Right lobe of liver (tissue), 6 donors: ENCODE measurements around the gene CAPN12. TPM values are rescaled to one million over a fixed set of nuclear protein-coding genes. Genes with fewer than 3 reads are reported as not detected.

Source experiments
- ATAC-seq, 4 donors: fragments of 200-7000 bp; cut with Tn5 transposase; one replicate each; pipeline ENCODE4 v1.9.1; 2020; ENCODE audit warnings: mild to moderate bottlenecking in 4 of 4, moderate library complexity in 4 of 4
- DNase-seq, 3 donors: peaks; one replicate each; pipeline ENCODE4 v3.0.0-alpha.2; 2020
- H3K27ac ChIP-seq, 3 donors: fragments of 200-600 bp; one replicate each; pipeline ENCODE4 v1.8.0; 2022
- H3K27me3 ChIP-seq, 2 donors: fragments of 200-600 bp; one replicate each; pipeline ENCODE4 v1.8.0; 2022
- H3K36me3 ChIP-seq, 4 donors: fragments of 200-600 bp; sonication (generic) in 1 of 4; one replicate each; pipeline versions ENCODE4 v1.5.1 to v1.8.0; 2017 to 2022; ENCODE audit warnings: control low read depth in 1 of 4
- H3K4me1 ChIP-seq, 4 donors: fragments of 200-600 bp; sonication (generic) in 1 of 4; one replicate each; pipeline versions ENCODE4 v1.5.1 to v1.8.0; 2017 to 2022; ENCODE audit warnings: control low read depth in 1 of 4
- H3K4me3 ChIP-seq, 3 donors: fragments of 200-600 bp; one replicate each; pipeline ENCODE4 v1.8.0; 2022
- H3K9me3 ChIP-seq, 4 donors: fragments of 200-600 bp; sonication (generic) in 1 of 4; one replicate each; pipeline versions ENCODE4 v1.5.1 to v1.8.0; 2017 to 2022; ENCODE audit warnings: control low read depth in 1 of 4
- CTCF ChIP-seq, 4 donors: fragments of 200-600 bp in 3 of 4; fragments of 450-650 bp in 1 of 4; IDR thresholded peaks; one replicate each; pipeline versions ENCODE4 v1.5.1 to v1.8.0; 2016 to 2022; ENCODE audit warnings: antibody characterized with exemption in 4 of 4, mild to moderate bottlenecking in 2 of 4
- POLR2A ChIP-seq: fragments of 450-650 bp; IDR thresholded peaks from one replicate; pipeline ENCODE4 v1.6.1; 2017; ENCODE audit warnings: antibody characterized with exemption, mild to moderate bottlenecking
- WGBS: methylation state at CpG from one replicate; pipeline ENCODE4 v1.1.6; 2018; ENCODE audit warnings: low coverage, low lambda C conversion rate; ENCODE audit not compliant: insufficient coverage; ENCODE audit errors: missing lambda C conversion rate; 5-methylcytosine and 5-hydroxymethylcytosine counted together
- intact Hi-C, 2 donors: fragments of 100-400 bp; cut with DNase I; formaldehyde crosslinking; loops; one replicate each; pipeline versions ENCODE4 v1.11.2 to v1.14.1; 2022
- total RNA-seq, 6 experiments: library from RNA; depleted of rRNA in 2 of 6; stranded (reverse); fragments of >200 nt in 2 of 6; fragmentation: NEBNext Ultra II Directional in 3 of 6; extraction: Animal tissue kit (Norgen Biotek cat#: 25700) in 3 of 6; gene quantifications; one replicate each; pipeline versions ENCODE4 v1.1.0 to v1.2.4, GENCODE V29; 2016 to 2023
- donor health status: DM: no; HTN: yes; CAD: no.
- donor health status: DM: no; HTN: no; CAD: no.
- donor health status: DM: no; HTN: no; CAD: no.
- donor health status: DM: no; HTN: yes; CAD: no.
- donor health status: DM: no; HTN: yes; CAD: no.

The CAPN12 gene
- total RNA-seq, 6 experiments from 2014 or later, result 2.2 to 45.3 (median 16.3) TPM

- DNase-seq (no peak), ATAC-seq (no peak)
- intact Hi-C loops, result loop anchor here in 1 of 2 donors (10.0 kb wide), 1 partner anchor 45 kb away; the partner anchor contains the start of gene ACTN4
- no peaks in the 10 kb centered on the region for H3K36me3 ChIP-seq
- H3K27me3 ChIP-seq, result no peaks in the 10 kb centered on the region
- no peaks in the 10 kb centered on the region for H3K9me3 ChIP-seq
- H3K4me3 ChIP-seq, result no peak overlapping the region
- WGBS, result 81% methylated on average over 6 of the region's 14 CpGs
- peak overlapping the region in 1 of 3 donors; percentile 9 for H3K27ac ChIP-seq
- H3K4me1 ChIP-seq, result peaks cover 0 to 57% (median 23%) of the 10 kb centered on the region in 4 donors
- TF ChIP-seq CTCF (IDR thresholded peaks at IDR 0.05), result no peak
- TF ChIP-seq POLR2A, result no peak
These were observed 54.1 kb downstream of the CAPN12 start for GRCh38 chr19:38690146-38690545.

- DNase-seq, result no peak
- Histone ChIP-seq H3K9me3 (no peaks in the 10 kb centered on the region), H3K27me3 (no peaks in the 10 kb centered on the region), H3K4me3 (no peak overlapping the region), H3K4me1 (peaks cover 4 to 57% (median 27%) of the 10 kb centered on the region in 4 donors), H3K27ac (peak overlapping the region in 2 of 3 donors; percentile 6 to 29), H3K36me3 (no peaks in the 10 kb centered on the region)
- no peak for ATAC-seq
- WGBS, result 96% methylated on average over 7 of the region's 7 CpGs
- intact Hi-C loops, result no loop called here
- TF ChIP-seq CTCF (IDR thresholded peaks at IDR 0.05) (no peak), POLR2A (no peak)
These were observed 56.4 kb downstream of the CAPN12 start for GRCh38 chr19:38687837-38688378.

GRCh38 chr19:38686530-38686888 is 57.8 kb downstream of the CAPN12 start:
- Histone ChIP-seq H3K4me3 (no peak overlapping the region), H3K4me1 (peaks cover 4 to 54% (median 31%) of the 10 kb centered on the region in 4 donors), H3K36me3 (no peaks in the 10 kb centered on the region), H3K27me3 (no peaks in the 10 kb centered on the region), H3K9me3 (no peaks in the 10 kb centered on the region), H3K27ac (peak overlapping the region; percentile 82 to 96 (median 89))
- ATAC-seq (no peak), DNase-seq (no peak)
- intact Hi-C loops, result no loop called here
- no peak for TF ChIP-seq POLR2A
- TF ChIP-seq CTCF (IDR thresholded peaks at IDR 0.05), result no peak
- WGBS, result 67% methylated on average over 3 of the region's 5 CpGs

- WGBS, result 9% methylated on average over 10 of the region's 10 CpGs
- Histone ChIP-seq H3K4me1 (peaks cover 4 to 57% (median 34%) of the 10 kb centered on the region in 4 donors), H3K27ac (peak overlapping the region; percentile 82 to 96 (median 89)), H3K9me3 (no peaks in the 10 kb centered on the region), H3K4me3 (no peak overlapping the region), H3K27me3 (no peaks in the 10 kb centered on the region), H3K36me3 (no peaks in the 10 kb centered on the region)
- peak; percentile 24 to 67 (median 28) for TF ChIP-seq CTCF (IDR thresholded peaks at IDR 0.05)
- no peak for TF ChIP-seq POLR2A
- intact Hi-C loops, result no loop called here
- DNase-seq (no peak), ATAC-seq (peak; percentile 12 to 22 (median 16))
These were observed 58.4 kb downstream of the CAPN12 start for GRCh38 chr19:38685666-38686529.
